ENCODE data around the gene SYT14.

The SYT14 gene

GRCh38 chr1:209929751-209930150, 8.3 kb upstream of the SYT14 start:
- H3K4me1 ChIP-seq (ENCODE audit: control insufficient read depth in 5 of 5, insufficient read depth in 5 of 5, low read length in 5 of 5): no peaks in the 10 kb centered on the region
- no peaks in the 10 kb centered on the region for H3K9me3 ChIP-seq (ENCODE audit: control insufficient read depth in 5 of 5, low read length in 5 of 5)
- H3K9ac ChIP-seq (ENCODE audit: low read length in 5 of 5): no peak overlapping the region
- H3K36me3 ChIP-seq (ENCODE audit: control insufficient read depth in 5 of 5, insufficient read depth in 5 of 5, low read length in 5 of 5): no peaks in the 10 kb centered on the region
- no peak overlapping the region for H3K4me3 ChIP-seq (ENCODE audit: low read depth in 1 of 5, low read length in 5 of 5)
- H3K27me3 ChIP-seq (ENCODE audit: control insufficient read depth in 5 of 5, insufficient read depth in 4 of 5, low read length in 5 of 5): no peaks in the 10 kb centered on the region
- no peak overlapping the region for H3K27ac ChIP-seq (ENCODE audit: low read depth, low read length)

DNA sequence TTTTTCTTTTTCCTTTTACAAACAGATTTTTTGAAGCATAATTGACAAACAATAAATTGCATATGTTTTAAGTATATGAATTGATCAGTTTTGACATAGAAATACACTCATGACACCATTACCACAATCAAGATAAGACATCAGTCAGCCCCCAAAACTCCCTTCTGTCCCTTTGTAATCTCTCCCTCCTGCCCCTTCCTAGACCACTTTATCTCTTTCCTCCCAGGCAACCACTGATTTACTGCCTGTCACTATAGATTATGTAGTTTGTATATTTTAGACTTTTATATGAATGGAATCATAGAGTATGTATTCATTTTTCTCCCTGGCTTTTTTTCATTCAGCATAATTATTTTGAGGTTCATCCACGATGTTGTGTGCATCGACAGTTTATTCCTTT, 6.9 kb upstream of the SYT14 start:
- no peak overlapping the region for H3K4me3 ChIP-seq (ENCODE audit: low read depth in 1 of 5, low read length in 5 of 5)
- no peaks in the 10 kb centered on the region for H3K9me3 ChIP-seq (ENCODE audit: control insufficient read depth in 5 of 5, low read length in 5 of 5)
- no peaks in the 10 kb centered on the region for H3K27me3 ChIP-seq (ENCODE audit: control insufficient read depth in 5 of 5, insufficient read depth in 4 of 5, low read length in 5 of 5)
- H3K36me3 ChIP-seq (ENCODE audit: control insufficient read depth in 5 of 5, insufficient read depth in 5 of 5, low read length in 5 of 5): no peaks in the 10 kb centered on the region
- H3K4me1 ChIP-seq (ENCODE audit: control insufficient read depth in 5 of 5, insufficient read depth in 5 of 5, low read length in 5 of 5): no peaks in the 10 kb centered on the region
- H3K9ac ChIP-seq (ENCODE audit: low read length in 5 of 5): no peak overlapping the region
- no peak overlapping the region for H3K27ac ChIP-seq (ENCODE audit: low read depth, low read length)

GRCh38 chr1:209936125-209936524, 1.9 kb upstream of the SYT14 start:
- Histone ChIP-seq H3K4me3 (ENCODE audit: low read depth in 1 of 5, low read length in 5 of 5) (no peak overlapping the region), H3K27ac (ENCODE audit: low read depth, low read length) (no peak overlapping the region), H3K36me3 (ENCODE audit: control insufficient read depth in 5 of 5, insufficient read depth in 5 of 5, low read length in 5 of 5) (no peaks in the 10 kb centered on the region), H3K9ac (ENCODE audit: low read length in 5 of 5) (no peak overlapping the region), H3K9me3 (ENCODE audit: control insufficient read depth in 5 of 5, low read length in 5 of 5) (no peaks in the 10 kb centered on the region), H3K27me3 (ENCODE audit: control insufficient read depth in 5 of 5, insufficient read depth in 4 of 5, low read length in 5 of 5) (peaks cover 0 to 25% (median 13%) of the 10 kb centered on the region in 5 donors), H3K4me1 (ENCODE audit: control insufficient read depth in 5 of 5, insufficient read depth in 5 of 5, low read length in 5 of 5) (peaks cover 0 to 6% (median 0%) of the 10 kb centered on the region in 5 donors)

- peaks cover 0 to 10% (median 3%) of the 10 kb centered on the region in 5 donors for H3K27me3 ChIP-seq (ENCODE audit: control insufficient read depth in 5 of 5, insufficient read depth in 4 of 5, low read length in 5 of 5)
- no peak overlapping the region for H3K27ac ChIP-seq (ENCODE audit: low read depth, low read length)
- H3K9ac ChIP-seq (ENCODE audit: low read length in 5 of 5): no peak overlapping the region
- H3K4me3 ChIP-seq (ENCODE audit: low read depth in 1 of 5, low read length in 5 of 5): no peak overlapping the region
- no peaks in the 10 kb centered on the region for H3K9me3 ChIP-seq (ENCODE audit: control insufficient read depth in 5 of 5, low read length in 5 of 5)
- H3K4me1 ChIP-seq (ENCODE audit: control insufficient read depth in 5 of 5, insufficient read depth in 5 of 5, low read length in 5 of 5): no peaks in the 10 kb centered on the region
- H3K36me3 ChIP-seq (ENCODE audit: control insufficient read depth in 5 of 5, insufficient read depth in 5 of 5, low read length in 5 of 5): no peaks in the 10 kb centered on the region
Observed at GRCh38 chr1:209945377-209945776, 7.4 kb downstream of the SYT14 start.

DNA sequence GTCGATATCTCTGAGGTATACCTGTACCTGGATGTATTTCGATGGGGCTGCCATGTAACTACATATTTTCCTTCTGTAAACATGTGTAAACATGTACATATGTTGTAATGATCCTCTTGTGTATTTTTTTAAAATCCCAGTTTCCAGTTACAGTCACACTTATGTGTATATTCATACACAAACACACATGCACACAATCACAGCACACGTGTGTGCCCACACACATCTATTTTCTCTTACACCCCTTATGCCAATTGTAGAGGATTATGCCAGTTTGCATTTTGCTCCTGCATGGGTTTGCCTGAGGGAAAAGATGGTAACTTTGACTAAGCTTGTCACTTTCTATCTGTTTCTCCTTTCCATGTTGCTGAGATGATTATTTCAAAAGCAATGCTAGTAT, 10.1 kb downstream of the SYT14 start:
- Histone ChIP-seq H3K4me3 (ENCODE audit: low read depth in 1 of 5, low read length in 5 of 5) (no peak overlapping the region), H3K27ac (ENCODE audit: low read depth, low read length) (no peak overlapping the region), H3K36me3 (ENCODE audit: control insufficient read depth in 5 of 5, insufficient read depth in 5 of 5, low read length in 5 of 5) (no peaks in the 10 kb centered on the region), H3K4me1 (ENCODE audit: control insufficient read depth in 5 of 5, insufficient read depth in 5 of 5, low read length in 5 of 5) (no peaks in the 10 kb centered on the region), H3K9me3 (ENCODE audit: control insufficient read depth in 5 of 5, low read length in 5 of 5) (no peaks in the 10 kb centered on the region), H3K27me3 (ENCODE audit: control insufficient read depth in 5 of 5, insufficient read depth in 4 of 5, low read length in 5 of 5) (no peaks in the 10 kb centered on the region), H3K9ac (ENCODE audit: low read length in 5 of 5) (no peak overlapping the region)

GRCh38 chr1:209956116-209956515, 18.1 kb downstream of the SYT14 start:
- no peaks in the 10 kb centered on the region for H3K36me3 ChIP-seq (ENCODE audit: control insufficient read depth in 5 of 5, insufficient read depth in 5 of 5, low read length in 5 of 5)
- no peak overlapping the region for H3K4me3 ChIP-seq (ENCODE audit: low read depth in 1 of 5, low read length in 5 of 5)
- H3K9me3 ChIP-seq (ENCODE audit: control insufficient read depth in 5 of 5, low read length in 5 of 5): peaks cover 0 to 2% (median 0%) of the 10 kb centered on the region in 5 donors
- no peak overlapping the region for H3K27ac ChIP-seq (ENCODE audit: low read depth, low read length)
- H3K9ac ChIP-seq (ENCODE audit: low read length in 5 of 5): no peak overlapping the region
- no peaks in the 10 kb centered on the region for H3K27me3 ChIP-seq (ENCODE audit: control insufficient read depth in 5 of 5, insufficient read depth in 4 of 5, low read length in 5 of 5)
- no peaks in the 10 kb centered on the region for H3K4me1 ChIP-seq (ENCODE audit: control insufficient read depth in 5 of 5, insufficient read depth in 5 of 5, low read length in 5 of 5)

DNA sequence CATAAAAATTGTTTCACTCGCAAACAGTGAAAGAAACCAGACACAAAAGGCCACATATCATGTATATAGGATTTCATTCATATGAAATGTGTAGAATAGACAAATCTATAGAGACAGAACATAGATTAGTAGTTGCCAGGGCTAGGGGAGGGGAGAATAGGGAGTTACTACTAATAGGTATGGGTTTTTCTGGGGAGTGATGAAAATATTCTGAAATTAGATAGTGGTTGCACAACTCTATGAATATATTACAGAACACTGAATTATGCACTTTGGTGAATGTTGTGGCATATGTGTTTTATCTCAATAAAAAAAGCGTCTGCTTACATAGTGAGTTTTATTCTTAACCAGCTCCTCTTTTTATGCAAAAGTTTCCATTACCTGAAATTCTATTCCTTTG, 21.6 kb downstream of the SYT14 start:
- Histone ChIP-seq H3K9me3 (ENCODE audit: control insufficient read depth in 5 of 5, low read length in 5 of 5) (peaks cover 0 to 2% (median 0%) of the 10 kb centered on the region in 5 donors), H3K27me3 (ENCODE audit: control insufficient read depth in 5 of 5, insufficient read depth in 4 of 5, low read length in 5 of 5) (no peaks in the 10 kb centered on the region), H3K27ac (ENCODE audit: low read depth, low read length) (no peak overlapping the region), H3K4me1 (ENCODE audit: control insufficient read depth in 5 of 5, insufficient read depth in 5 of 5, low read length in 5 of 5) (no peaks in the 10 kb centered on the region), H3K36me3 (ENCODE audit: control insufficient read depth in 5 of 5, insufficient read depth in 5 of 5, low read length in 5 of 5) (no peaks in the 10 kb centered on the region), H3K4me3 (ENCODE audit: low read depth in 1 of 5, low read length in 5 of 5) (no peak overlapping the region), H3K9ac (ENCODE audit: low read length in 5 of 5) (no peak overlapping the region)

DNA sequence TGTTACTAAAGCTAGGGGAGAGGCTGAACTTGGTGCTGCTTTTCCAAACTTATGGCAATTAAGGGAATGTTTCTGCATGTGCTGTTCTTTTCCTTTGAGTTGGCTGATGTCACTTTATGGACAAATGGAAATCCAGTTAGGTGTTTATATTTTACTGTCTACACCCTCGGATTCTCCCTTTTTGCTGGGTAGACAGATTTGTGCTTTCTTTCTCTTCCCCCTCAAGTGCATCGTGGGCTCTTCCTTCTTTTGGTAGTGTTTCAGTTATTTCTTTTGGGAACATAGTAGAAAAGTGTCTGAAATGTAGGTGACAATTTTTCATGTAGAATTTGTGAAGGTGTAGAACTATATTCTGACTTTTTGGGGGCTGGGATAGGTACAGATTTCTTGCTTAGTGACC, 22.9 kb downstream of the SYT14 start:
- no peak overlapping the region for H3K9ac ChIP-seq (ENCODE audit: low read length in 5 of 5)
- H3K27ac ChIP-seq (ENCODE audit: low read depth, low read length): no peak overlapping the region
- H3K4me1 ChIP-seq (ENCODE audit: control insufficient read depth in 5 of 5, insufficient read depth in 5 of 5, low read length in 5 of 5): no peaks in the 10 kb centered on the region
- no peaks in the 10 kb centered on the region for H3K27me3 ChIP-seq (ENCODE audit: control insufficient read depth in 5 of 5, insufficient read depth in 4 of 5, low read length in 5 of 5)
- H3K4me3 ChIP-seq (ENCODE audit: low read depth in 1 of 5, low read length in 5 of 5): no peak overlapping the region
- no peaks in the 10 kb centered on the region for H3K36me3 ChIP-seq (ENCODE audit: control insufficient read depth in 5 of 5, insufficient read depth in 5 of 5, low read length in 5 of 5)
- no peaks in the 10 kb centered on the region for H3K9me3 ChIP-seq (ENCODE audit: control insufficient read depth in 5 of 5, low read length in 5 of 5)

GRCh38 chr1:209962388-209962787, 24.4 kb downstream of the SYT14 start:
- Histone ChIP-seq H3K9me3 (ENCODE audit: control insufficient read depth in 5 of 5, low read length in 5 of 5) (no peaks in the 10 kb centered on the region), H3K9ac (ENCODE audit: low read length in 5 of 5) (no peak overlapping the region), H3K27ac (ENCODE audit: low read depth, low read length) (no peak overlapping the region), H3K36me3 (ENCODE audit: control insufficient read depth in 5 of 5, insufficient read depth in 5 of 5, low read length in 5 of 5) (no peaks in the 10 kb centered on the region), H3K4me3 (ENCODE audit: low read depth in 1 of 5, low read length in 5 of 5) (no peak overlapping the region), H3K27me3 (ENCODE audit: control insufficient read depth in 5 of 5, insufficient read depth in 4 of 5, low read length in 5 of 5) (no peaks in the 10 kb centered on the region), H3K4me1 (ENCODE audit: control insufficient read depth in 5 of 5, insufficient read depth in 5 of 5, low read length in 5 of 5) (no peaks in the 10 kb centered on the region)

DNA sequence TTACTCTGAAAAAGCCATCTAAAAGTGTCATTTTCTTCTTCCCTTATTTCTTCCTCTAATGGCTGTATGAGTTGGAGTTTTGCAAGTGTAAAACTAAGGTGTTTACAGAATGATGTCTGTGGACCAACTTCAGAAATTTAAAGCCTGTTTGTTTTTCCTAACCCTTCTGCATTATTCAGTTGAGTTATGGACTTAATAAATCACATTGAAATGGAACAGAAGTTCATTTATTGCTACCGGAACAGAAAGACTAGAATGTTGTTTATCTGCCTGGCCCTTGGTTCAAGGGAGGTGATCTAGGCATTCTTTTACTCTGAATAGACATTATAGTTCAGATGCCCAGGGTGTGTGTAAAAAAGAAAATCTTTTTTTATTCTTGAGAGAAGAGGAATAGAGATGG, 24.8 kb downstream of the SYT14 start:
- Histone ChIP-seq H3K27ac (ENCODE audit: low read depth, low read length) (no peak overlapping the region), H3K9me3 (ENCODE audit: control insufficient read depth in 5 of 5, low read length in 5 of 5) (no peaks in the 10 kb centered on the region), H3K9ac (ENCODE audit: low read length in 5 of 5) (no peak overlapping the region), H3K4me3 (ENCODE audit: low read depth in 1 of 5, low read length in 5 of 5) (no peak overlapping the region), H3K36me3 (ENCODE audit: control insufficient read depth in 5 of 5, insufficient read depth in 5 of 5, low read length in 5 of 5) (no peaks in the 10 kb centered on the region), H3K27me3 (ENCODE audit: control insufficient read depth in 5 of 5, insufficient read depth in 4 of 5, low read length in 5 of 5) (no peaks in the 10 kb centered on the region), H3K4me1 (ENCODE audit: control insufficient read depth in 5 of 5, insufficient read depth in 5 of 5, low read length in 5 of 5) (no peaks in the 10 kb centered on the region)

DNA sequence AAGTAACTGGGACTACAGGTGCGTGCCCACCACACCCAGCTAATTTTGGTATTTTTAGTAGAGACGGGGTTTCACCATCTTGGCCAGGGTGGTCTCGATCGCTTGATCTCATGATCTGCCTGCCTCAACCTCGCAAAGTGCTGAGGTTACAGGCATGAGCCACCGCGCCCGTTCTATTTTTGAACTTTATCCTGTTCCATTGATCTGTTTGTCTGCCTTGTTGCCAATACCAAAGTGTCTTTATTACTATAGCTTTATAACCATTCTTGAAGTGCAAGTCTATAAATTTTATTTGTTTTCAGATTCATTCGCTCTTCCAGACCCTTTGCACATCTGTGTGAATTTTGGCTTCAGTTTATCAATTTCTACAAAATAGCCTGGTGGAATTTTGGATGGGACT, 28.0 kb downstream of the SYT14 start:
- H3K36me3 ChIP-seq (ENCODE audit: control insufficient read depth in 5 of 5, insufficient read depth in 5 of 5, low read length in 5 of 5): no peaks in the 10 kb centered on the region

More for the DNA sequence above, 28.0 kb downstream of the SYT14 start:
- H3K4me1 ChIP-seq (ENCODE audit: control insufficient read depth in 5 of 5, insufficient read depth in 5 of 5, low read length in 5 of 5): no peaks in the 10 kb centered on the region
- H3K4me3 ChIP-seq (ENCODE audit: low read depth in 1 of 5, low read length in 5 of 5): no peak overlapping the region
- H3K27ac ChIP-seq (ENCODE audit: low read depth, low read length): no peak overlapping the region
- no peak overlapping the region for H3K9ac ChIP-seq (ENCODE audit: low read length in 5 of 5)
- no peaks in the 10 kb centered on the region for H3K27me3 ChIP-seq (ENCODE audit: control insufficient read depth in 5 of 5, insufficient read depth in 4 of 5, low read length in 5 of 5)
- H3K9me3 ChIP-seq (ENCODE audit: control insufficient read depth in 5 of 5, low read length in 5 of 5): no peaks in the 10 kb centered on the region

Measured in subcutaneous abdominal adipose tissue (tissue), 5 donors.